H9 (cell line): ENCODE data around the gene TEAD2. TPM values are rescaled to one million over a fixed set of nuclear protein-coding genes. Genes with fewer than 3 reads are reported as not detected.

Source experiments
- DNase-seq: peaks from one replicate; pipeline ENCODE4 v3.0.0-alpha.2; 2017
- H2AFZ ChIP-seq: one replicate; pipeline ENCODE4 v1.6.1; 2013; ENCODE audit warnings: mild to moderate bottlenecking, low read length, control low read depth, moderate library complexity
- H2AK5ac ChIP-seq: 2 replicates; pipeline ENCODE4 v1.6.1; 2013; ENCODE audit warnings: low read length, control low read depth, mixed read lengths; ENCODE audit not compliant: insufficient read length
- H2BK120ac ChIP-seq: one replicate; pipeline ENCODE4 v1.6.1; 2013; ENCODE audit warnings: low read depth, mild to moderate bottlenecking, low read length, control low read depth, inconsistent platforms; ENCODE audit not compliant: poor library complexity, severe bottlenecking
- H2BK12ac ChIP-seq: 2 replicates; pipeline ENCODE4 v1.6.1; 2013; ENCODE audit warnings: low read length, control low read depth, mixed read lengths, low read depth; ENCODE audit not compliant: insufficient read length
- H2BK15ac ChIP-seq: 2 replicates; pipeline ENCODE4 v1.6.1; 2013; ENCODE audit warnings: low read depth, low read length, control low read depth
- H2BK20ac ChIP-seq: one replicate; pipeline ENCODE4 v1.6.1; 2013; ENCODE audit warnings: low read depth, mild to moderate bottlenecking, low read length, control low read depth, inconsistent platforms; ENCODE audit not compliant: poor library complexity, severe bottlenecking
- H2BK5ac ChIP-seq: 2 replicates; pipeline ENCODE4 v1.6.1; 2013; ENCODE audit warnings: low read length, control low read depth, mixed read lengths; ENCODE audit not compliant: insufficient read length
- H3K14ac ChIP-seq: 2 replicates; pipeline ENCODE4 v1.6.1; 2013; ENCODE audit warnings: low read length, control low read depth; ENCODE audit not compliant: insufficient read depth
- H3K18ac ChIP-seq: 2 replicates; pipeline ENCODE4 v1.6.1; 2013; ENCODE audit warnings: low read depth, mild to moderate bottlenecking, mixed read lengths, low read length, control low read depth; ENCODE audit not compliant: insufficient read length
- H3K23ac ChIP-seq: 2 replicates; pipeline ENCODE4 v1.6.1; 2013; ENCODE audit warnings: low read length, control low read depth, mixed read lengths, low read depth; ENCODE audit not compliant: insufficient read length
- H3K23me2 ChIP-seq: 2 replicates; pipeline ENCODE4 v1.6.1; 2013; ENCODE audit warnings: low read depth, mild to moderate bottlenecking, mixed read lengths, low read length, control low read depth; ENCODE audit not compliant: insufficient read length, poor library complexity, severe bottlenecking
- H3K27ac ChIP-seq: 2 replicates; pipeline ENCODE4 v1.5.1; 2013; ENCODE audit warnings: low read length, control low read depth, mixed read lengths, low read depth; ENCODE audit not compliant: insufficient read length
- H3K27me3 ChIP-seq: 2 replicates; pipeline ENCODE4 v1.6.1; 2013; ENCODE audit warnings: low read length, control low read depth, inconsistent platforms; ENCODE audit not compliant: insufficient read depth
- H3K4ac ChIP-seq: 2 replicates; pipeline ENCODE4 v1.6.1; 2013; ENCODE audit warnings: low read depth, mild to moderate bottlenecking, control low read depth, inconsistent platforms, low read length, moderate library complexity
- H3K4me1 ChIP-seq: 2 replicates; pipeline ENCODE4 v1.6.1; 2013; ENCODE audit warnings: low read length, control low read depth, inconsistent platforms; ENCODE audit not compliant: insufficient read depth
- H3K4me2 ChIP-seq: 2 replicates; pipeline ENCODE4 v1.6.1; 2013; ENCODE audit warnings: low read length, control low read depth, mixed read lengths; ENCODE audit not compliant: insufficient read length, insufficient read depth
- H3K56ac ChIP-seq: 2 replicates; pipeline ENCODE4 v1.6.1; 2013; ENCODE audit warnings: low read depth, mild to moderate bottlenecking, mixed read lengths, low read length, control low read depth; ENCODE audit not compliant: insufficient read length
- H3K79me1 ChIP-seq: 2 replicates; pipeline ENCODE4 v1.6.1; 2013; ENCODE audit warnings: low read depth, mild to moderate bottlenecking, moderate library complexity, low read length, control low read depth, inconsistent platforms; ENCODE audit not compliant: insufficient read depth, poor library complexity, severe bottlenecking
- H3K79me2 ChIP-seq: 2 replicates; pipeline ENCODE4 v1.6.1; 2013; ENCODE audit warnings: low read length, control low read depth, inconsistent platforms; ENCODE audit not compliant: insufficient read depth
- H3K9ac ChIP-seq: 2 replicates; pipeline ENCODE4 v1.6.1; 2013; ENCODE audit warnings: low read length, control low read depth, mixed read lengths; ENCODE audit not compliant: insufficient read length; ENCODE audit errors: extremely low read depth
- H3K9me3 ChIP-seq: one replicate; pipeline ENCODE4 v1.6.1; 2013; ENCODE audit warnings: low read depth, low read length, inconsistent platforms; ENCODE audit not compliant: control insufficient read depth
- H3T11ph ChIP-seq: one replicate; pipeline ENCODE4 v1.6.1; 2013; ENCODE audit warnings: mild to moderate bottlenecking, low read length, control low read depth, inconsistent platforms
- H4K20me1 ChIP-seq: one replicate; pipeline ENCODE4 v1.6.1; 2013; ENCODE audit not compliant: control insufficient read depth, insufficient read length, insufficient read depth
- H4K5ac ChIP-seq: 2 replicates; pipeline ENCODE4 v1.6.1; 2013; ENCODE audit warnings: low read depth, mild to moderate bottlenecking, mixed read lengths, low read length, control low read depth; ENCODE audit not compliant: insufficient read length
- H4K8ac ChIP-seq: replicated peaks from 2 replicates; pipeline ENCODE4 v1.6.1; 2013; ENCODE audit warnings: low read length, control low read depth, mixed read lengths, low read depth; ENCODE audit not compliant: insufficient read length
- H4K91ac ChIP-seq: 2 replicates; pipeline ENCODE4 v1.6.1; 2013; ENCODE audit warnings: low read depth, mild to moderate bottlenecking, moderate library complexity, mixed read lengths, low read length, control low read depth; ENCODE audit not compliant: insufficient read length
- H3K27ac Mint-ChIP-seq, 3 experiments: 2 replicates in 2 of 3; 3 replicates in 1 of 3; pipeline ENCODE4 v1.8.0; 2020 to 2021; ENCODE audit warnings: mixed read lengths in 3 of 3, mild to moderate bottlenecking in 1 of 3, moderate library complexity in 1 of 3
- H3K27me3 Mint-ChIP-seq: 2 replicates; pipeline ENCODE4 v1.8.0; 2021; ENCODE audit warnings: low read depth, mild to moderate bottlenecking, moderate library complexity, mixed read lengths
- H3K36me3 Mint-ChIP-seq, 3 experiments: 2 replicates in 2 of 3; 3 replicates in 1 of 3; pipeline ENCODE4 v1.8.0; 2020 to 2021; ENCODE audit warnings: low read depth in 3 of 3, mixed read lengths in 3 of 3; ENCODE audit not compliant: insufficient read depth in 1 of 3
- H3K4me1 Mint-ChIP-seq, 2 experiments: 2 replicates each; pipeline ENCODE4 v1.8.0; 2020; ENCODE audit warnings: mixed read lengths in 2 of 2
- H3K4me3 Mint-ChIP-seq, 2 experiments: 2 replicates in 1 of 2; 3 replicates in 1 of 2; pipeline ENCODE4 v1.8.0; 2020 to 2021; ENCODE audit warnings: mild to moderate bottlenecking in 2 of 2, mixed read lengths in 2 of 2, moderate library complexity in 1 of 2
- H3K9me3 Mint-ChIP-seq, 2 experiments: 2 replicates in 1 of 2; 3 replicates in 1 of 2; pipeline ENCODE4 v1.8.0; 2020; ENCODE audit warnings: mild to moderate bottlenecking in 2 of 2, mixed read lengths in 2 of 2, moderate library complexity in 1 of 2
- total RNA-seq: library from RNA; stranded (reverse); gene quantifications from 2 replicates; pipeline ENCODE4 v1.2.1, GENCODE V29; 2021
- TF ChIP-seq, protein P1 (sequence below): fragments of 200-600 bp; sonication (generic); conservative IDR thresholded peaks from 3 replicates; pipeline ENCODE4 v1.8.0; 2021; ENCODE audit warnings: antibody characterized with exemption, mild to moderate bottlenecking

The TEAD2 gene
- total RNA-seq, 1 experiment from 2014 or later = 126 TPM

GRCh38 chr19:49316284-49316683, 45.9 kb downstream of the TEAD2 start:
- Histone ChIP-seq H2AFZ (no peak overlapping the region), H2BK5ac (no peak overlapping the region), H2BK15ac (no peak overlapping the region), H3K56ac (no peak overlapping the region), H3K9ac (no peak overlapping the region), H3K4me2 (no peak overlapping the region), H3K27ac (no peak overlapping the region), H3K4me1 (no peaks in the 10 kb centered on the region), H3K14ac (no peak overlapping the region), H4K20me1 (no peaks in the 10 kb centered on the region), H3K23ac (no peak overlapping the region), H3K9me3 (no peaks in the 10 kb centered on the region), H4K8ac (no peak overlapping the region), H3K79me1 (no peaks in the 10 kb centered on the region), H3K79me2 (no peaks in the 10 kb centered on the region), H3K23me2 (no peaks in the 10 kb centered on the region), H3K27me3 (no peaks in the 10 kb centered on the region), H2BK20ac (no peak overlapping the region), H3K4ac (no peak overlapping the region), H2BK120ac (no peak overlapping the region), H3T11ph (no peak overlapping the region), H4K91ac (no peak overlapping the region), H2AK5ac (no peak overlapping the region), H3K18ac (no peak overlapping the region), H2BK12ac (no peak overlapping the region), H4K5ac (no peak overlapping the region)
- TF ChIP-seq, protein P1, sequence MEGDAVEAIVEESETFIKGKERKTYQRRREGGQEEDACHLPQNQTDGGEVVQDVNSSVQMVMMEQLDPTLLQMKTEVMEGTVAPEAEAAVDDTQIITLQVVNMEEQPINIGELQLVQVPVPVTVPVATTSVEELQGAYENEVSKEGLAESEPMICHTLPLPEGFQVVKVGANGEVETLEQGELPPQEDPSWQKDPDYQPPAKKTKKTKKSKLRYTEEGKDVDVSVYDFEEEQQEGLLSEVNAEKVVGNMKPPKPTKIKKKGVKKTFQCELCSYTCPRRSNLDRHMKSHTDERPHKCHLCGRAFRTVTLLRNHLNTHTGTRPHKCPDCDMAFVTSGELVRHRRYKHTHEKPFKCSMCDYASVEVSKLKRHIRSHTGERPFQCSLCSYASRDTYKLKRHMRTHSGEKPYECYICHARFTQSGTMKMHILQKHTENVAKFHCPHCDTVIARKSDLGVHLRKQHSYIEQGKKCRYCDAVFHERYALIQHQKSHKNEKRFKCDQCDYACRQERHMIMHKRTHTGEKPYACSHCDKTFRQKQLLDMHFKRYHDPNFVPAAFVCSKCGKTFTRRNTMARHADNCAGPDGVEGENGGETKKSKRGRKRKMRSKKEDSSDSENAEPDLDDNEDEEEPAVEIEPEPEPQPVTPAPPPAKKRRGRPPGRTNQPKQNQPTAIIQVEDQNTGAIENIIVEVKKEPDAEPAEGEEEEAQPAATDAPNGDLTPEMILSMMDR = no peak
- no peak for DNase-seq
- Mint-ChIP-seq H3K4me1 (no peaks in the 10 kb centered on the region), H3K9me3 (peaks cover 17 to 27% of the 10 kb centered on the region in 2 experiments; a peak in 4 of 5 replicates), H3K36me3 (peaks cover 7 to 26% (median 9%) of the 10 kb centered on the region in 3 experiments; a peak in 6 of 7 replicates), H3K27ac (no peak overlapping the region), H3K27me3 (no peaks in the 10 kb centered on the region), H3K4me3 (no peak overlapping the region)
